CD4-positive, alpha-beta T cell treated with Interleukin-4 for 4 hours (primary cell): Measurements from ENCODE around the gene CCDC136.
A peak's percentile ranks its signal among the peaks of the same experiment; 100 is the strongest.

Source experiments
- DNase-seq: peaks from one replicate; pipeline ENCODE4 v3.0.0-alpha.2; 2020

CCDC136 gene

DNA sequence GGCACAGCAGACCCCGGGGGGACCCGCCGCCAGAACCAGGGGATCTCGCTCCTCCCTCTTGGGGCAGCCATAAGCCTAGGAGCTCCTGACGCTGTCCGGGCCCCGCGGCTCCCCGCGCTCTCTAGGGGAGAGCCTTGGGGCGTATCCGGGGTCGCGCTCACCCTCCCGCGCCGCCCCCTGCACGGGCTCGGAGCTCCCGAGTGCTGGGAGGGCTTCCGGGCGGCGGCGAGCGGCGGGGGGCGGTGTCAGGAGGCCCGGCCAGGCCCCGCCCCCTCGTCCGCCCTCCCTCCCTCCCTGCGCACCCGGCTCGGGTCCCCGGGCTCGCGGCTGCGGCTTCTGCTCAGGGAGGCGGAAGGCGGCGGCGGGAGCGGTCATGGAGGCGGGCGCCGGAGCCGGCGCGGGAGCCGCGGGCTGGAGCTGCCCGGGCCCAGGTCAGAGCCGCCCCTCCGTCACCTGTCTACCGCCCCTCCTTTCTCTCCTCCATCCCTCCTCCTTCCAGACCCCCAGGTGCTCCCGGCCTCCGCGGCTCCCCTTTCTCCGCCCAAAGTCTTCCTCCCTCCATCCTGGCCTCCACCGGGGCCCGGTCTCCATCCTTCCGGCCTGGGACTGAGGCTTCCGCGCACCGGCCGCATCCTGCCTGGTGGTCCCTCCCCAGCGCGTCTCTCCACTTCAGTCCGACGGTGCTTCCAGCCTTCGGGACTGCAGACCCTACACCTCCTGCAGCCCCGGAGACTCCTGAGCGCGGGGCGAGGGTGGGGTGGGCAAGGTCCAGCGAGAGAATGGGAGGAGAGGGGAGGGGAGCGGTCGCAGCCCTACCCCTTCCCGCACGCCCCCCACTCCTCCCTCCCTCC, at the start of gene CCDC136:
TSS of gene CCDC136 (plus strand) at position 848 of the 851 bp plus-strand sequence. CDS start 444 bp downstream, outside the sequence.
- DNase-seq = peak; percentile 65

DNA sequence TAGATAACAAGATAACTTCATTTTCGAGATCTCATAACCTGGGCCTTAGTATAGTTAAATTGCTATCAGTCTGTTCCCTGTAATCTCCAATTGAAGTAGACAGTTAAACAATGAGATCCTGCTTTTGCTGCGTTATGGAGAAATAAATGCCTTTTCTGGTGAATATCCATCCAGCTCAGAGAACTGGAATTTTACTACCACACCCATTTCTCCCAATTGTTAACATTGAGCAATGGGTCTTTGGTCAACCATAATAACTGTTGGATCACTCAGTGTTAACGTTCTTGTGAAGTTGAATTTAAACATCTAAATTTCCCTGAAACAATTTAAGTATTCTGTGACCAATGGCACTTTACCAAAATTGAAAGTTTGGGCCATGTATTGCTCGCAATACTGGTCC, 49.6 kb upstream of the CCDC136 start:
- no peak for DNase-seq

- no peak for DNase-seq
Measured at GRCh38 chr7:128743112-128743772, 48.5 kb upstream of the CCDC136 start.

DNA sequence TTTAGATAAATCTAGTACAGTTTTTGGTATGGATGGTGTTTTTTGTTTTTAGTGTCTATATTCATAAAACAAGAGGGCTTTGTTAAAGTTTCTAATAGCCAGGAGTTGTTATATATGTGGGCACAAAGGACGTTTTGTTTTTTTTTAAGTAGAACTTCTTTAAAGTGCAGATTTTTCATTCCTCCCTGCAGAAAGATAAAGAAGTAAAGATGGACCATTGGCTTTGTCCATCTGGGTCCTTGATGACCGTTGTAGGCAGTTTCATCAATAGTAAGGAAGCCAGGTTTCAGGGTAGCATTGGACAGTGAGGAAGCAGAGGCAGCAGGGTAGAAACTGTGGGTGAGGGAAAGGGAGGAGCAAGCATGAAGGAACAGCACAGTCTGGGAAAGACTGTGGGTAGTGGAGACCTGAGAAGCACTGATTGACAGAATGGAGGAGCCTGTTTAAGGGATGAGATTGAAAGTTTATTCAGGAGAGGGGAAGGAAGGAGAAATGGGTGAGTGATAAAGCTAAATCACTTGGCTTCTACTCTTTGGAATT, 47.3 kb upstream of the CCDC136 start:
- DNase-seq = no peak

DNA sequence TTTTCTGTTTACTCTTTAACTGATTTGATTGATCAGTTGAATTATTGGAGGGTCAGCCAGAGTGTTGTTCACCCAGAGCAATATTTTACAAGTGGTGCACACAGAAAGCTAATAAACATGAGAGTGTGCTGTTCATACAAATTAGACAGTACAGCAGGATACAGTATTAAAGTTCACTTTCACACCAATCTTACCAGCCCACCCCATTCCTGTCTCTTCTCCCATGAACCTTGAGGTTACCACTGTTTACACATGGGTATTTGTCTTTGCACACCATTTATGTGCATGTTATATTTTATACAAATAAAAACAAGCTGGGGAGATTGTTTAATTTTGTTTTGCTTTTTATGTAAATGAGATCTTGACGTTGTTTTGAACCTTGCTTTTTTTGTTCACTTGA, 46.1 kb upstream of the CCDC136 start:
- DNase-seq = no peak

GRCh38 chr7:128747327-128748079, 44.3 kb upstream of the CCDC136 start:
- DNase-seq = no peak

DNA sequence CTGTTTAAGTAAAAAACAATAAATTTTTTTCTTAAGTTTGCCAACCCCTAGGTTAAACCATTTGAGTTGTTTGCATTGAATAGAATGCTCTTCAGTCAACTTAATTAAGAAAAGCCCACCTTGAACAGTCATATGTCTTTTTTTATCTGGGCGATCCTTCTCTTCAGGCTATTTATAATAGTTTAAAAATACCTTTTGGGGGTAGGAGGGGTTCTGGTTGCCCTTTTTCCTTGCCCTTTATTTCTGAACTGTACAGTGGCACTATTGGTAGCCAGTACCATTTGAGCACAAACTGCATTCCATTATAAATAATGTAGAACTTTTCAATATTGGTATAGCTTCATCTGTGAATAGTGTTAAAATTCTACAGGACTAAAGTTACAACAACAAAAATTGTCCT, 39.5 kb upstream of the CCDC136 start:
- DNase-seq = no peak

DNA sequence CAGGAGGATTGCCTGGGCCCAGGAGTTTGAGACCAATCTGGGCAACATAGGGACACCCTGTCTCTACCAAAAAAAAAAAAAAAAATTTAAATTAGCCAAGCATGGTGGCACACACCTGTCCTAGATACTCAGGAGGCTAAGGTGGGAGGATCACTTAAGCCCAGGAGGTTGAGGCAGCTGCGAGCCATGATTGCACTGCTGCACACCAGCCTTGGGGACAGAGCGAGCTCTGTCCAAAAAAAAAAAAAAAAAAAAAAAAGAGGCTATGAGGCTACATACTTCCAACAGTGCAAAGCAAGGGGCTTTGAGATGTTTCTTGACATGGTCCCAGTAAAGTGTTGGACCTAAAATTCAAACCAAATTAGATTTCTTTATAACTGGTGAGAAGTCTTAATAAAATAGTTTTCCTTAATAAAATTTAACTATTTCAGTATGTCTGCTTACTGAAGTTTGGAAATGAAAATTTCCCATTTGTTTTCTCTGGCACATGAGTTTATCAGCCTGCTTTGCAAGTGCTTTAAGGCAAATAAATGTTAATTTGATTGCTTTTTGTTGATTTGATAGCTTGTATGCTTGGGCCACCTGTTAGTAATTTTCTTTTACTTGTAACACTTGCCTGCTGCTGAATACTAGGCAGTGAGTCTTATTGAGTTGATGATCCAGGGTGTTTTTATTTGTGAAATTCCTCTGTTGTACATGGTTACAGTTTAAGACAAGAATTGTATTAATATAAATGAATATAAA, 36.5 kb upstream of the CCDC136 start:
- DNase-seq = no peak

- DNase-seq = no peak
Measured at GRCh38 chr7:128755819-128756476, 35.8 kb upstream of the CCDC136 start.

- DNase-seq = no peak
Measured at GRCh38 chr7:128757203-128757602, 34.6 kb upstream of the CCDC136 start.

DNA sequence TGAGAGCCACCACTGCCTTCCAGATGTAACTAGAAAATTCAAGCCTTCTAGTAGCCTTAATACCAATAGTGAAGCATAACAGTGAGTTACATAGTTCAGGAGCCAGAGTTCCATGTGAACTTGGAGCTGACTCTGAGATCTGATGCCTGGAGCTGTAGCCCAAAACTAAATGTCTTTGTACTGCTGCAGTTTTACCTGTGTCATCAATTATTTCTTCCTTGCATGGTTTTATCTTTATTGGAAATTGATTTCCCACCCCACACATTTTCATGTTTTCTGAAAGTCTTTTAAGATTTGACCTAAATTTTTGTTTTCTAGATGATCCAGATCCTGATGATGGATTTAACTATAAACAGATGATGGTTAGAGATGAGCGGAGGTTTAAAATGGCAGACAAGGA, 33.2 kb upstream of the CCDC136 start:
- no peak for DNase-seq

DNA sequence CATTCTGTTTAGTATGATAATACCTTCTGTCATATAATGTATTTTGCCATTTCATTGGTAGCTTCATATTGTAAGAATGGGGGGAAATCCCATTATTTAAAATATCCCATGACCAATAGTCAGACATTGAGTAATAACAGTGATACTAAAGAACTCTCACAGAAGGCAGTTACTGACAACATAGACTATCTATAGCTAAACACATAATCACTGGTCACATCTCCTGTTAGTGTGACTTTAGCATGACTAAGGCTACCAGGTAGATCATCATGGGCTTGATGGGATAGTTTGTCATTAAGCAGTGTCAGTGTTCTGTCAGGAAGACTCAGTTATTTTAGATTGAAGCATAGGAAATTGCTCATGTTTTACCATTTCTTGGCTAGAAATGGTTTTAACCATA, 32.5 kb upstream of the CCDC136 start:
- DNase-seq = no peak

- no peak for DNase-seq
Measured at GRCh38 chr7:128763541-128763940, 28.2 kb upstream of the CCDC136 start.

GRCh38 chr7:128767475-128768110, 24.2 kb upstream of the CCDC136 start:
- no peak for DNase-seq

GRCh38 chr7:128770233-128770632, 21.5 kb upstream of the CCDC136 start:
- DNase-seq = no peak

DNA sequence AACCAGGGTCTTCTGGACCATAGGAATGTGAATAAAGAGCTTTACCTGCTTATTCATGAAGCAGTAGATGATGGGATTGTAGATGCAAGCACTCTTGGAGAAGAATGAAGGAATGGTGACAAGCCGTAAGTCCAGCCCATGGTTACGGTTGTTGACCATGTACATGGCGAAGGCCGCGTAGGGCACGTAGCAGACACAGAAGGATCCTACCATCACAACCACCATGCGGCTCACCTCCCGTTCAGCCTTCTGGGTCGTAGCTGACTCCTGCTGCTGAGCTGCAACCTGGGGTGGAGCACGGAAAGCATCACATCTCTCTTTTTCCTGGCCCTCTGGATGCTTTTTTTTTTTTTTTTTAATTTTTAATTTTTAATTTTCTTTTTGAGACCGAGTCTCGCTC, 18.2 kb upstream of the CCDC136 start:
- DNase-seq = no peak

- no peak for DNase-seq
Measured at GRCh38 chr7:128774029-128774689, 17.6 kb upstream of the CCDC136 start.

- no peak for DNase-seq
Measured at GRCh38 chr7:128774921-128775320, 16.8 kb upstream of the CCDC136 start.

DNA sequence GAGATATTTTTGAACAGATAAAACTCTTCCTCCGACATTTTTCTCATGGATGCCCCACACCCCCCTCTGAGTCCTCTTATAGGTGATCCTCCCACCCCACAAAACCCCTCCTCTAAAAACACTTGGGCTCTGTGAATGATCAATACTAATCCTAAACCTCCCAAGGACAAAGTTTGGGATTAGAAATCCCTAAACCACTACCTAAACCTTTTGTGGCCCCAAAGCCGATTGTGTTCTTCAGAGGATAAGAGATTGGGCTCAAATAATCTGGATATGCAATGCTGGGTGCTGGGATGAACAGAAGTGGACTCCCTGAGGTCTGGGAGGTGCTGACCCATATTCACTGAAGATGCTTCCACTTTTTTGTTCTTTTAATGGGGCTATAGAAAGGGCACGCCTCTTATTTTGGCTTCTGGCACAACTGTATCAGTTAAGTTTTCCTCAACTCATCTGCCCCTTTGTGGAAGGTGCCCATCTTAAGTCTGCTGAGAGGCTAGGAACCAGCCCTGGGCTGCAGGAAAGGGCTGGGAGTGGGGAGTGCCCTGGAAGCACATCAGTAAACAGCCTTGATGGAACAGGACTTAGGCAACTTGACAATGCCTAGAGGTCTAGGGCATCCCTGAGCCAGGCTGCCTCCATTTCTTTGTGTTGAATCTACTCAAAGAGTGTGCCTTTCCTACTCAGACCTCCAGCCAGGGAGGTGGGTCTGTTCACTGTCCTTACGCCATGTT, 15.9 kb upstream of the CCDC136 start, which contains the start of gene OPN1SW:
TSS of gene OPN1SW (minus strand) at position 51 of the 731 bp plus-strand sequence. CDS start at position 38, 13 bp downstream.
- DNase-seq = no peak
